HG02571 (cell line): ENCODE measurements around the gene NIPAL3.

Experiments used
- ATAC-seq: cut with Tn5 transposase; IDR thresholded peaks from one replicate; pipeline ENCODE4 v1.9.1; 2021; ENCODE audit warnings: mild to moderate bottlenecking, moderate library complexity; ENCODE audit not compliant: unreplicated experiment

The NIPAL3 gene

GRCh38 chr1:24415334-24415909 lies at the start of gene NIPAL3:
TSS of gene NIPAL3 (plus strand) at chr1:24415802. CDS start at chr1:24419548, 3,746 bp downstream.
- peak; percentile 95 for ATAC-seq

GRCh38 chr1:24366707-24367106 lies 48.9 kb upstream of the NIPAL3 start:
- ATAC-seq: no peak

- ATAC-seq: no peak
Observed at GRCh38 chr1:24369199-24369598, 46.4 kb upstream of the NIPAL3 start.

- no peak for ATAC-seq
Observed at GRCh38 chr1:24369801-24370200, 45.8 kb upstream of the NIPAL3 start.

- no peak for ATAC-seq
Observed at GRCh38 chr1:24373044-24373443, 42.6 kb upstream of the NIPAL3 start.

GRCh38 chr1:24373710-24374109 lies 41.9 kb upstream of the NIPAL3 start:
- no peak for ATAC-seq

- no peak for ATAC-seq
Observed at GRCh38 chr1:24374891-24375786, 40.5 kb upstream of the NIPAL3 start.

GRCh38 chr1:24379733-24380315 lies 35.8 kb upstream of the NIPAL3 start:
- ATAC-seq: no peak

- ATAC-seq: no peak
Observed at GRCh38 chr1:24380508-24380907, 35.1 kb upstream of the NIPAL3 start.

- ATAC-seq: no peak
Observed at GRCh38 chr1:24381256-24381655, 34.3 kb upstream of the NIPAL3 start.

GRCh38 chr1:24382165-24382577 lies 33.4 kb upstream of the NIPAL3 start:
- ATAC-seq: no peak

- no peak for ATAC-seq
Observed at GRCh38 chr1:24383381-24383940, 32.1 kb upstream of the NIPAL3 start.

GRCh38 chr1:24384251-24385090 lies 31.1 kb upstream of the NIPAL3 start:
- no peak for ATAC-seq

GRCh38 chr1:24385160-24385940 lies 30.3 kb upstream of the NIPAL3 start:
- ATAC-seq: no peak

- no peak for ATAC-seq
Observed at GRCh38 chr1:24386241-24386640, 29.4 kb upstream of the NIPAL3 start.

- ATAC-seq: no peak
Observed at GRCh38 chr1:24386931-24387330, 28.7 kb upstream of the NIPAL3 start.

- ATAC-seq: no peak
Observed at GRCh38 chr1:24387636-24388175, 27.9 kb upstream of the NIPAL3 start.

GRCh38 chr1:24388331-24388885 lies 27.2 kb upstream of the NIPAL3 start:
- ATAC-seq: no peak

GRCh38 chr1:24389231-24389678 lies 26.3 kb upstream of the NIPAL3 start:
- ATAC-seq: no peak
